GM08714 (cell line): ENCODE results near the gene STK24.
A peak's percentile ranks its signal among the peaks of the same experiment; 100 is the strongest.
"Not testable (repeated sequence)": the region's sequence is repeated elsewhere in the genome, so short reads cannot be mapped to it uniquely, and the experiment has no call there.

Source experiments
- H3K4me3 ChIP-seq: fragments of 200-500 bp; sonication (Bioruptor generic); 2 replicates; pipeline ENCODE4 v1.5.1; 2014; ENCODE audit warnings: mild to moderate bottlenecking, low read length, inconsistent platforms
- ZNF274 ChIP-seq: IDR thresholded peaks from 2 replicates; pipeline ENCODE4 v1.6.1; 2012; ENCODE audit warnings: mild to moderate bottlenecking, low read depth, low read length

The STK24 gene

GRCh38 chr13:98570929-98571372 is 6.0 kb downstream of the STK24 start:
- no peak for TF ChIP-seq ZNF274
- H3K4me3 ChIP-seq, result peak overlapping the region; percentile 57

- not testable (repeated sequence) for H3K4me3 ChIP-seq
Measured at GRCh38 chr13:98569494-98570367, 7.2 kb downstream of the STK24 start.

GRCh38 chr13:98568918-98569317 is 8.0 kb downstream of the STK24 start:
- H3K4me3 ChIP-seq, result no peak overlapping the region
- TF ChIP-seq ZNF274, result no peak

DNA sequence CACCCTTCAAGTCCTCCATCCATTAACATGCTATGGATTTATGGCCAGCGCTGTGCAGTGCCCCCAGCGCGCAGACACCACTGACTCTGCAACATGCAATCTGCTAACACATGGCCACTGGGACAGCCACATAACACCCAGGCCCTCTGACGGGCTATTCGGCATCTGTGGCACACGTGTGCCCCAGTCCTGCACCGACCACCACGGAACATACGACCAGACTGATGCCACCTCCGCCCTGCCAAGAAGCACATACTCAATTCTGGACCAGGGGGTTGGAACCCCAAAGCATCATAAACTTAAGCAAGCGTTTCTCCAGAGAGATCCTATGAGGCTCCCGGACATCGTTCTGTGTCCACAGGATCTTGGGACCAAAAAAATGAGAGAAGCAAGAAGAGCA is 9.8 kb downstream of the STK24 start:
- H3K4me3 ChIP-seq, result peak overlapping the region; percentile 7; the same call in 1 of the 2 replicates
- TF ChIP-seq ZNF274, result no peak

DNA sequence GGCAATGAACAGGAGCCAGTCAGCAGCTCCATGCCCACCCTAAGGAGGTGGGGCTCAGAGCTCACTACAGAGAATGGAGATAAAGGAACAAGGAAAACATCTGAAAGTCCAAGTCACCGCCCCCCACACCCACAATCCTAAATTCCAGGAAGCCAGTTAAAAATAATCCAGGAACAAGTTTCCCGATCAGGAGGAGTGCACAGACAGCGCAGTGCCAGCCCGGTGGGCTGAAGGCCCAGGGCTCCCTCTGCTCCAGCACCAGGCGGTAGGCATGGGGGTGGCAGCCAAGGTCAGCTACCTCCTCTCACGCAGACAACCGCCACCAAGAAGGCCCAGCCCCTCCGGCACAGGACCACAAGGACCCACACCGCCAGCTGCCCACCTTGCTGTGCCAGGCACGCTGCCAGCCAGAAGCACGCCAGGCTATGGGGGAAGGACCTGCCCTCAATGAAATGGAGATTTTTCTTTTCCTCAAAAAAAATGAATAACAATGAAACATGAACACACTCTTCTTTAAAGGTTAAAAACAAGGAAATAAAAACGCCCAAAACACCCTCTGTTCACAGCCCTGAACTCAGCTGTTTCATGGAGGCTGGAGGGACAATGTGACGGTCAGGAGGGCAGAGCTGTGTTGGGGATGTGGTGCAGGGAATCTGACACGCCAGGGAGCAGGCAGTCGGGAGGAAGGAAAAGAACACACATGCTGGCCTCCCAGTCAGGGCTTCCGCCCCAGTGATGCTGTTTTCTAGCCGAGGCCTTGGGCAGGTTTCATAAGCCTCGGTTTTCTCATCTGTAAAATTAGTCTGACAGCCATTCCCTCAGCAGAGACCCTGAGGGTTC is 11.0 kb downstream of the STK24 start:
- TF ChIP-seq ZNF274, result no peak
- H3K4me3 ChIP-seq, result no peak overlapping the region

DNA sequence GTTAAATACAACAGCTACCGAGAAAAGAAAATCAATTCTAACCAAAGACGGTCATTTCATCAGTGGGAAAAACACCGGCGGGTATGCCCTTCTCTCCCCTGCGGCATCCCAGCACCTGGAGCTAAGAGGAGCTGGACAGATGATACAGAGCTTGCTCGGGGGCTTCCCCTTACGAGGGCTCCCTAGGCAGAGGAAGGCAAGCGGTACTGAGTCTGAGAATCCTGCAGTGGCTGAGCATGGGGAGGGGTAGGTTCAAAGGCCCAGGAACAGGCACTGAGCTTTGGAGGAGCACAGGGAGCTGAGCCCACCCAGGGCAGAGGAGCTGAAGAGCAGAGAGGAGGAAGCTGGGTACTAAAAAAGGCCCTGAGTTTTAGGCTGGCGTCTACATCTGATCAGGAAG is 12.7 kb downstream of the STK24 start:
- no peak for TF ChIP-seq ZNF274
- no peak overlapping the region for H3K4me3 ChIP-seq

GRCh38 chr13:98563071-98563470 is 13.8 kb downstream of the STK24 start:
- TF ChIP-seq ZNF274, result no peak
- peak overlapping the region; percentile 18; the same call in 1 of the 2 replicates for H3K4me3 ChIP-seq

- no peak overlapping the region for H3K4me3 ChIP-seq
- TF ChIP-seq ZNF274, result no peak
Measured at GRCh38 chr13:98559169-98559568, 17.7 kb downstream of the STK24 start.

- TF ChIP-seq ZNF274, result no peak
- no peak overlapping the region for H3K4me3 ChIP-seq
Measured at GRCh38 chr13:98557937-98558792, 18.7 kb downstream of the STK24 start.

- H3K4me3 ChIP-seq, result no peak overlapping the region
- TF ChIP-seq ZNF274, result no peak
Measured at GRCh38 chr13:98556968-98557631, 19.8 kb downstream of the STK24 start.

GRCh38 chr13:98556142-98556816 is 20.6 kb downstream of the STK24 start:
- no peak for TF ChIP-seq ZNF274
- no peak overlapping the region for H3K4me3 ChIP-seq

DNA sequence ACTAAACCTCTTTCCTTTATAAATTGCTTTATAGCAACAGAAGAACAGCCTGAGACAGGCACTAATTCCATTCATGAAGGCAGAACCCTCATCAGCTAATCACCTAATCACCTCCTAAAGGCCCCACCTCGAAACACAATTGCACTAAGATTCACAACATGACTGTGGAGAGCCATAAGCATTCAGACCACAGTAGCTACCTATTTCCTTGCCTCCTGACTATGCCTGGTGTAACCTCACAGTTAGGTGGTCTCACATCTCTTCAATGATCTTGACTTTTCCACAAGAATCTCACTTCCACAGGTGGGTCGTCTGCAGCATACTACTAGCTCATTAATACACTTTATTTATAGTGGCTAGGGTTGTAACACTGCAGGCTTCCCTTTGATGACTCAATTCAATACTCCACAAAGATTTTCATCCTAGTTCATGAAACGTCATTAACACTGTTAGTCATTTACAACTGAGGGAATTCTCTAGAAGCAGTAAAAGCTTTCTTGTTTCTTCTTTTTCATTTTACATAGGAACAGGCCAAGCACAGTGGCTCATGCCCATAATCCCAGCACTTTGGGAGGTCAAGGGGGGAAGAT is 27.1 kb downstream of the STK24 start:
- TF ChIP-seq ZNF274, result no peak
- no peak overlapping the region for H3K4me3 ChIP-seq
